Endothelial cell of umbilical vein (primary cell): Measurements from ENCODE around the gene SLC26A3. TPM values are rescaled to one million over a fixed set of nuclear protein-coding genes. Genes with fewer than 3 reads are reported as not detected.

Experiments used
- BruUV-seq: library from RNA; stranded (reverse); fragments of 400-500 nt; replicated peaks from 2 replicates; lab custom pipeline; 2021; lab: Mats Ljungman, UMichigan
- CTCF ChIA-PET: fragments of 300-600, 350-600 bp; sonication (Branson Sonifier 250); formaldehyde crosslinking; loops from one replicate; lab custom pipeline; 2021; ENCODE audit warnings: antibody characterized with exemption, inconsistent platforms; lab: Charles Lee
- POLR2A ChIA-PET: fragments of 300-600, 350-600 bp; sonication (Branson Sonifier 250); formaldehyde crosslinking; loops from one replicate; lab custom pipeline; 2021; ENCODE audit warnings: antibody characterized with exemption, inconsistent platforms; lab: Charles Lee
- DNase-seq: peaks from one replicate; pipeline ENCODE4 v3.0.0-alpha.2; 2011; ENCODE audit warnings: low read depth, low spot score
- FAIRE-seq: peaks from 2 replicates; lab custom pipeline; 2011; peaks lifted over from hg19 to GRCh38; lab: Jason Lieb, UNC
- H2AFZ ChIP-seq: 2 replicates; pipeline ENCODE4 v1.6.0; 2012; ENCODE audit warnings: low read depth, low read length, control low read depth, inconsistent platforms
- H3K27ac ChIP-seq: 2 replicates; pipeline ENCODE4 v1.5.1; 2011; ENCODE audit warnings: low read depth, mild to moderate bottlenecking, control low read depth, low read length, moderate library complexity; ENCODE audit not compliant: insufficient read depth
- H3K27me3 ChIP-seq, 2 experiments: 2 replicates each; pipeline versions ENCODE4 v1.6.0 to v1.6.1; 2011; ENCODE audit warnings: low read length in 2 of 2, mixed read lengths in 1 of 2; ENCODE audit not compliant: control insufficient read depth in 2 of 2, insufficient read depth in 2 of 2
- H3K36me3 ChIP-seq, 2 experiments: 2 replicates in 1 of 2; 3 replicates in 1 of 2; pipeline ENCODE4 v1.5.1; 2011; ENCODE audit warnings: low read length in 2 of 2, mild to moderate bottlenecking in 1 of 2, moderate library complexity in 1 of 2; ENCODE audit not compliant: control insufficient read depth in 2 of 2, insufficient read depth in 2 of 2; ENCODE audit errors: extremely low read depth in 1 of 2
- H3K4me1 ChIP-seq: 3 replicates; pipeline ENCODE4 v1.5.1; 2011; ENCODE audit warnings: mild to moderate bottlenecking, low read length; ENCODE audit not compliant: control insufficient read depth, insufficient read depth; ENCODE audit errors: extremely low read depth
- H3K4me2 ChIP-seq: 2 replicates; pipeline ENCODE4 v1.6.1; 2011; ENCODE audit warnings: low read length, control low read depth, mixed read lengths; ENCODE audit not compliant: insufficient read depth
- H3K4me3 ChIP-seq, 3 experiments: fragments of 200-600 bp in 1 of 3; sonication (generic), shearing (Covaris generic) in 1 of 3; replicated peaks in 1 of 3; 2 replicates each; pipeline ENCODE4 v1.5.1; 2011 to 2016; ENCODE audit warnings: control low read depth in 3 of 3, low read length in 3 of 3, mild to moderate bottlenecking in 2 of 3, inconsistent platforms in 1 of 3, low read depth in 1 of 3, moderate library complexity in 1 of 3; ENCODE audit not compliant: insufficient read depth in 1 of 3
- H3K79me2 ChIP-seq: 2 replicates; pipeline ENCODE4 v1.6.0; 2012; ENCODE audit warnings: low read length, inconsistent platforms; ENCODE audit not compliant: control insufficient read depth, insufficient read depth
- H3K9ac ChIP-seq: replicated peaks from 2 replicates; pipeline ENCODE3; 2011; ENCODE audit warnings: low read length, control low read depth; ENCODE audit not compliant: insufficient read depth; ENCODE audit errors: extremely low read depth
- H3K9me1 ChIP-seq: replicated peaks from 3 replicates; pipeline ENCODE4 v1.6.0; 2011; ENCODE audit warnings: mild to moderate bottlenecking, low read length; ENCODE audit not compliant: control insufficient read depth, insufficient read depth; ENCODE audit errors: extremely low read depth
- H3K9me3 ChIP-seq: replicated peaks from 2 replicates; pipeline ENCODE4 v1.5.1; 2012; ENCODE audit warnings: low read length, inconsistent platforms; ENCODE audit not compliant: control insufficient read depth, insufficient read depth
- H4K20me1 ChIP-seq: replicated peaks from 2 replicates; pipeline ENCODE3; 2011; ENCODE audit warnings: mild to moderate bottlenecking, low read length; ENCODE audit not compliant: control insufficient read depth, insufficient read depth; ENCODE audit errors: extremely low read depth
- CTCF ChIP-seq, 2 donors: IDR thresholded peaks; 1 replicate in 1 of 2; 2 replicates in 1 of 2; pipeline ENCODE4 v1.5.1; 2011; ENCODE audit warnings: low read length in 2 of 2, mild to moderate bottlenecking in 2 of 2, moderate library complexity in 2 of 2, control low read depth in 1 of 2, inconsistent platforms in 1 of 2, low read depth in 1 of 2; ENCODE audit not compliant: insufficient read depth in 1 of 2; ENCODE audit errors: extremely low read depth in 1 of 2
- FOS ChIP-seq: IDR thresholded peaks from 2 replicates; pipeline ENCODE4 v1.6.1; 2011; ENCODE audit warnings: mild to moderate bottlenecking, low read length, moderate library complexity, borderline replicate concordance; ENCODE audit not compliant: insufficient read depth
- GATA2 ChIP-seq: IDR thresholded peaks from 2 replicates; pipeline ENCODE4 v1.7.0; 2011; ENCODE audit warnings: low read depth, mild to moderate bottlenecking, moderate library complexity, mixed read lengths, low read length; ENCODE audit not compliant: insufficient read length, insufficient read depth
- dilution Hi-C: fragments of 300-500 bp; cut with MboI; formaldehyde crosslinking; loops from one replicate; pipeline ENCODE4 v1.15.0; 2019; ENCODE audit warnings: low sequenced_read_pairs; ENCODE audit not compliant: extremely low pct_ligation_motif_present
- intact Hi-C: fragments of 100-400 bp; cut with micrococcal nuclease; formaldehyde crosslinking; loops from one replicate; pipeline ENCODE4 v1.10.0; 2022
- polyA plus RNA-seq, 4 experiments: library from polyadenylated mRNA; depleted of rRNA in 3 of 4; stranded (reverse) in 3 of 4; unstranded in 1 of 4; fragments of >200 nt; gene quantifications; 2 replicates each; pipeline versions ENCODE4 v1.2.1 to v1.2.3, GENCODE V29; 2011 to 2012; ENCODE audit warnings: missing spikeins in 1 of 4
- total RNA-seq: library from RNA; stranded (reverse); gene quantifications from 2 replicates; pipeline ENCODE4 v1.2.3, GENCODE V29; 2021

SLC26A3 gene
- total and polyA plus RNA-seq, 2 donors (not counting 3 experiments of a cell fraction or from before 2014, with no cell fraction given) = not detected

GRCh38 chr7:107715531-107715930 is 87.5 kb downstream of the SLC26A3 start:
- peak; percentile 12 for DNase-seq
- Histone ChIP-seq H3K9ac (no peak overlapping the region), H2AFZ (no peak overlapping the region), H3K79me2 (no peaks in the 10 kb centered on the region), H3K9me1 (no peaks in the 10 kb centered on the region), H4K20me1 (no peaks in the 10 kb centered on the region), H3K9me3 (no peaks in the 10 kb centered on the region), H3K36me3 (no peaks in the 10 kb centered on the region), H3K27me3 (no peaks in the 10 kb centered on the region), H3K4me2 (no peak overlapping the region), H3K4me1 (no peaks in the 10 kb centered on the region), H3K27ac (no peak overlapping the region), H3K4me3 (no peak overlapping the region)
- FAIRE-seq = peak; percentile 12
- intact Hi-C loops = no loop called here
- BruUV-seq = no TSS peak
- dilution Hi-C loops = no loop called here
- POLR2A ChIA-PET = no interaction called here
- TF ChIP-seq FOS = peak; percentile 48
- no peak for TF ChIP-seq CTCF (IDR thresholded peaks at IDR 0.05; ENCODE audit: extremely low read depth in 1 of 2, insufficient read depth in 1 of 2, low read depth in 1 of 2, low read length in 2 of 2)
- peak; percentile 57 for TF ChIP-seq GATA2
- CTCF ChIA-PET = no interaction called here

Other genes starting within 250 kb of the SLC26A3 start
- gene COG5, start 239.3 kb downstream of the SLC26A3 start, total RNA-seq = 42.4 and 45.3 TPM in 2 replicates
- gene COG5, start 239.3 kb downstream of the SLC26A3 start, polyA plus RNA-seq = 18.0 and 18.8 TPM in 2 replicates
- gene DUS4L, start 239.3 kb downstream of the SLC26A3 start, total RNA-seq = 9.6 and 9.8 TPM in 2 replicates
- 1.7 and 2.5 TPM in 2 replicates for gene DUS4L, start 239.3 kb downstream of the SLC26A3 start, polyA plus RNA-seq
- 162 and 175 TPM in 2 replicates for gene BCAP29, start 223.0 kb downstream of the SLC26A3 start, total RNA-seq
- gene BCAP29, start 223.0 kb downstream of the SLC26A3 start, polyA plus RNA-seq = 53.1 and 122 TPM in 2 replicates
- gene SLC26A4, start 142.4 kb downstream of the SLC26A3 start, total RNA-seq = 0.77 and 1.3 TPM in 2 replicates
- gene SLC26A4, start 142.4 kb downstream of the SLC26A3 start, polyA plus RNA-seq = 0.49 and 0.79 TPM in 2 replicates
- 30.6 and 31.1 TPM in 2 replicates for gene CBLL1, start 59.1 kb downstream of the SLC26A3 start, total RNA-seq
- gene CBLL1, start 59.1 kb downstream of the SLC26A3 start, polyA plus RNA-seq = 23.1 and 23.8 TPM in 2 replicates
- gene DLD, start 88.0 kb upstream of the SLC26A3 start, total RNA-seq = 61.7 and 77.4 TPM in 2 replicates
- 72.0 and 95.0 TPM in 2 replicates for gene DLD, start 88.0 kb upstream of the SLC26A3 start, polyA plus RNA-seq
- 703 and 734 TPM in 2 replicates for gene LAMB1, start 199.9 kb upstream of the SLC26A3 start, total RNA-seq
- gene LAMB1, start 199.9 kb upstream of the SLC26A3 start, polyA plus RNA-seq = 588 and 591 TPM in 2 replicates